GM12801 (cell line): ENCODE data around the gene MYADM.

Experiments
- CTCF ChIP-seq: IDR thresholded peaks from one replicate; pipeline ENCODE4 v1.5.1; 2011; ENCODE audit warnings: control low read depth; ENCODE audit not compliant: insufficient read length; ENCODE audit errors: extremely low read depth

Gene MYADM

GRCh38 chr19:53892301-53892980 lies 24.8 kb downstream of the MYADM start:
- TF ChIP-seq CTCF: no peak

- no peak for TF ChIP-seq CTCF
Observed at GRCh38 chr19:53892981-53893325, 25.3 kb downstream of the MYADM start.

GRCh38 chr19:53894707-53895106 lies 27.0 kb downstream of the MYADM start:
- no peak for TF ChIP-seq CTCF

DNA sequence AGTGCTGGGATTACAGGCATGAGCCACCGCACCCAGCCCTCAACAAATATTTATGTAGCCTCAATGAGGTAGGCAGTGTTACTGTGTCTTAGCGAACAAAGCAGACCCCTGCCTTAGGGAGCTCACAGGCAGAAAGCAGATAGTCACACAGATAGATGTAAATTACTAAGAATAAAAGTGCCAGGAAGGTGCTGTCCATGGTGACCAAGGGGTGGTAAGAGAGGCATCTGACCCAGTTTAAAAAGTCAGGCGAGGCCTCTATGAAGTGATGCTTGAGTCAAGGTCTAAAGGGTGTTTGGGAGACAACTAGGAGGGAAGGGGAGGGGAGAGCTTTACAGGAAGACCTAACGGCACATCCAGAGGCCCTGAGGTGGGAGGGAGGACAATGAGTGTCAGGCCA lies 29.0 kb downstream of the MYADM start:
- no peak for TF ChIP-seq CTCF

GRCh38 chr19:53897459-53897858 lies 29.8 kb downstream of the MYADM start:
- TF ChIP-seq CTCF: no peak

DNA sequence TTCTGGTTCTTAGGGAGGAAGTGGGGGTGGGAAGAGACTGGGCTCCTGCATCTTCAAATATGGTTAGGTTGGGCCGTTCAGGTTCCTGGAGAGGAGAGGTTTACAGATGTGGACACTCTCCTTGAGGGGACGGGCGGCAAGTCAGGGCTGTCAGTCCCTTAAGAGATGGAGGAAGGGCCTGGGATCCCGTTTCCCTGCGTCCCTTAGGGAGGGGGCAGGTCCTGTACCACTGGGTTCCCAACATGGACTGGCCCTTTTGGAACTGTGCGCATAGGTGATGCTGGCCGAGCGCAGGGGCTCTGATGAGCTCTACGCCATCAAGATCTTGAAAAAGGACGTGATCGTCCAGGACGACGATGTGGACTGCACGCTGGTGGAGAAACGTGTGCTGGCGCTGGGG lies 30.5 kb downstream of the MYADM start:
- TF ChIP-seq CTCF: no peak

DNA sequence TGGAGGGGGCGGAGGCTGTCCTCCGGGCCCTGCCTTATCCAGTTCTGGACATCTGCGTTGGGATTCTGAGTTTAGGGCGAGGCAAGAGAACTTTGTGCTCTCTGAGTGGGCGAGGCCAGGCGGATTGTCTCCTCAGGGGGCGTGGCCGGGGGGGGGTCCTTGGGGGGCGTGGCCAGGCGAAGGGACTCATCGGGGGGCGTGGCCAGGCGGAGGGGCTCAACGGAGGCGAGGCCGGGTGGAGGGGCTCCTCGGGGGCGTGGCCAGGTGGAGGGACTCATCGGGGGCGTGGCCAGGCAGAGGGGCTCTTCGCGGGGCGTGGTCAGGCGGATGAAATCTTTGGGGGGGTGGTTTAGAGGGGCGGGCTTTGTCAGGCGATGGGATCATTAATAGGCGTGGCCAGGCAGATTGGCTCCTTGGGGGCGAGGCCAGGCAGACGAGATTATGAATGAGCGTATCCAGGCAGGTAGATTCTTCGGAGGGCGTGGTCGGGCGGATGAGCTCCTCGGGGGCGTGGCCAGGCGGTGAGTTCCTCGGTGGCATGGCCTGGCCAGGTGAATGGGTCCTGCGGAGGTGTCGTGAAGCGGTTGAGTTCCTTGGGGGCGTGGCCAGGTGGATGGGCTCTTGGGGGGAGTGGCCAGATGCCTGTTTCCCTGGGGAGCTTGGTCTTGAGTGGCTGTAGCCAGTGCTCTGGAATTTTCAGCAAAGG lies 31.1 kb downstream of the MYADM start:
- TF ChIP-seq CTCF: no peak
